Breast epithelium (tissue), 4 donors: Measurements from ENCODE around the gene HELLS. TPM values are rescaled to one million over a fixed set of nuclear protein-coding genes. Genes with fewer than 3 reads are reported as not detected.

ENCODE experiments used
- DNase-seq, 2 donors: peaks; one replicate each; pipeline ENCODE4 v3.0.0-alpha.2; 2019; ENCODE audit warnings: low spot score in 2 of 2
- H3K27ac ChIP-seq, 2 donors: fragments of 200-600 bp; sonication (generic) in 1 of 2; one replicate each; pipeline ENCODE4 v1.5.1; 2016 to 2019; ENCODE audit warnings: mild to moderate bottlenecking in 1 of 2
- H3K27me3 ChIP-seq, 2 donors: fragments of 200-600 bp; sonication (generic) in 1 of 2; one replicate each; pipeline versions ENCODE4 v1.5.1 to v1.6.0; 2017 to 2019; ENCODE audit warnings: control low read depth in 1 of 2, mild to moderate bottlenecking in 1 of 2
- H3K36me3 ChIP-seq: fragments of 200-600 bp; one replicate; pipeline ENCODE4 v1.5.1; 2019
- H3K4me1 ChIP-seq, 2 donors: fragments of 200-600 bp; sonication (generic); one replicate each; pipeline ENCODE4 v1.5.1; 2016 to 2019; ENCODE audit warnings: control low read depth in 1 of 2
- H3K4me3 ChIP-seq, 3 donors: fragments of 200-600 bp; sonication (generic); 1 replicate in 2 of 3; 2 replicates in 1 of 3; pipeline ENCODE4 v1.5.1; 2016 to 2019; ENCODE audit warnings: mild to moderate bottlenecking in 3 of 3, moderate library complexity in 2 of 3
- H3K9me3 ChIP-seq, 2 donors: fragments of 200-600 bp; sonication (generic) in 1 of 2; one replicate each; pipeline ENCODE4 v1.5.1; 2016 to 2019; ENCODE audit warnings: control low read depth in 1 of 2
- POLR2A ChIP-seq: fragments of 450-650 bp; IDR thresholded peaks from one replicate; pipeline ENCODE4 v1.6.1; 2016; ENCODE audit warnings: antibody characterized with exemption, mild to moderate bottlenecking, moderate library complexity
- POLR2AphosphoS5 ChIP-seq, 3 donors: sonication (generic); formaldehyde crosslinking; IDR thresholded peaks; one replicate each; pipeline ENCODE4 v1.6.1; 2017; ENCODE audit warnings: antibody characterized with exemption in 3 of 3
- intact Hi-C: fragments of 100-400 bp; cut with DNase I; formaldehyde crosslinking; loops from one replicate; pipeline ENCODE4 v1.15.1; 2023; ENCODE audit warnings: low total_unique reads
- total RNA-seq, 3 donors: library from RNA; depleted of rRNA; stranded (reverse); fragments of >200 nt; gene quantifications; one replicate each; pipeline ENCODE4 v1.1.0, GENCODE V29; 2016
- TF ChIP-seq, protein P1 (sequence below), 3 donors: fragments of 450-650 bp; IDR thresholded peaks; one replicate each; pipeline ENCODE4 v1.5.1; 2016 to 2017; ENCODE audit warnings: antibody characterized with exemption in 3 of 3, mild to moderate bottlenecking in 3 of 3, moderate library complexity in 3 of 3

Gene HELLS
- total RNA-seq, 3 donors from 2014 or later: 1.8 to 9.8 (median 7.5) TPM

DNA sequence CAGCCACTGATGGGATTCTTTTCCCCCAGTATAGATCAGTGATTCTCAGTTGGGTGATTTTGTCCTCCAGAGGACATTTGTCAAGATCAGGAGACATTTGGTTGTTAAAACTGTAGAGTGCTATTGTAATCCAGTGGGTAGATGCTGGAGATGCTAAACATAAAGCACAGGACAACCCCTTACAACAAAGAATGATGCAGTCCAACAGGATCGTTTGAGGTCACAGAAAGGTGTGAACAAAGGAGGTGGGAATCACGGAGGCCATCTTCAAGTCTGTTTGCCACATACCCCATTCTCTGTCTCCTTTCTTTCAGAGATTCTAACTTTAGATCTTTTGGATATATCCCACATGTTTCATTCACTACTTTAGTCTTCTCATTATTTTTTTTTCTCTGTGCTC is 69.0 kb downstream of the HELLS start:
- no peak for DNase-seq
- no peak overlapping the region for H3K4me3 ChIP-seq
- H3K4me1 ChIP-seq: no peaks in the 10 kb centered on the region
- H3K36me3 ChIP-seq: no peaks in the 10 kb centered on the region
- intact Hi-C loops: no loop called here
- H3K27ac ChIP-seq: no peak overlapping the region
- H3K9me3 ChIP-seq: no peaks in the 10 kb centered on the region
- no peaks in the 10 kb centered on the region for H3K27me3 ChIP-seq
- no peak for TF ChIP-seq POLR2A
- no peak for TF ChIP-seq POLR2AphosphoS5 (IDR thresholded peaks at IDR 0.05)
- TF ChIP-seq, protein P1, sequence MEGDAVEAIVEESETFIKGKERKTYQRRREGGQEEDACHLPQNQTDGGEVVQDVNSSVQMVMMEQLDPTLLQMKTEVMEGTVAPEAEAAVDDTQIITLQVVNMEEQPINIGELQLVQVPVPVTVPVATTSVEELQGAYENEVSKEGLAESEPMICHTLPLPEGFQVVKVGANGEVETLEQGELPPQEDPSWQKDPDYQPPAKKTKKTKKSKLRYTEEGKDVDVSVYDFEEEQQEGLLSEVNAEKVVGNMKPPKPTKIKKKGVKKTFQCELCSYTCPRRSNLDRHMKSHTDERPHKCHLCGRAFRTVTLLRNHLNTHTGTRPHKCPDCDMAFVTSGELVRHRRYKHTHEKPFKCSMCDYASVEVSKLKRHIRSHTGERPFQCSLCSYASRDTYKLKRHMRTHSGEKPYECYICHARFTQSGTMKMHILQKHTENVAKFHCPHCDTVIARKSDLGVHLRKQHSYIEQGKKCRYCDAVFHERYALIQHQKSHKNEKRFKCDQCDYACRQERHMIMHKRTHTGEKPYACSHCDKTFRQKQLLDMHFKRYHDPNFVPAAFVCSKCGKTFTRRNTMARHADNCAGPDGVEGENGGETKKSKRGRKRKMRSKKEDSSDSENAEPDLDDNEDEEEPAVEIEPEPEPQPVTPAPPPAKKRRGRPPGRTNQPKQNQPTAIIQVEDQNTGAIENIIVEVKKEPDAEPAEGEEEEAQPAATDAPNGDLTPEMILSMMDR (IDR thresholded peaks at IDR 0.05): no peak

- Histone ChIP-seq H3K27me3 (no peaks in the 10 kb centered on the region), H3K27ac (no peak overlapping the region), H3K9me3 (no peaks in the 10 kb centered on the region), H3K4me3 (no peak overlapping the region), H3K36me3 (no peaks in the 10 kb centered on the region), H3K4me1 (no peaks in the 10 kb centered on the region)
- TF ChIP-seq, protein P1 (IDR thresholded peaks at IDR 0.05): no peak
- TF ChIP-seq POLR2A (no peak), POLR2AphosphoS5 (IDR thresholded peaks at IDR 0.05) (no peak)
- intact Hi-C loops: no loop called here
- DNase-seq: no peak
Observed at GRCh38 chr10:94617389-94617944, 71.9 kb downstream of the HELLS start.

- TF ChIP-seq, protein P1 (IDR thresholded peaks at IDR 0.05): no peak
- no peak for TF ChIP-seq POLR2A
- no peak for TF ChIP-seq POLR2AphosphoS5 (IDR thresholded peaks at IDR 0.05)
- no peaks in the 10 kb centered on the region for H3K36me3 ChIP-seq
- no peaks in the 10 kb centered on the region for H3K27me3 ChIP-seq
- intact Hi-C loops: no loop called here
- DNase-seq: no peak
- no peak overlapping the region for H3K4me3 ChIP-seq
- no peaks in the 10 kb centered on the region for H3K9me3 ChIP-seq
- H3K4me1 ChIP-seq: no peaks in the 10 kb centered on the region
- no peak overlapping the region for H3K27ac ChIP-seq
Observed at GRCh38 chr10:94622666-94623205, 77.1 kb downstream of the HELLS start.

GRCh38 chr10:94623572-94623971 is 78.0 kb downstream of the HELLS start:
- intact Hi-C loops: no loop called here
- H3K36me3 ChIP-seq: no peaks in the 10 kb centered on the region
- H3K4me1 ChIP-seq: no peaks in the 10 kb centered on the region
- H3K27ac ChIP-seq: no peak overlapping the region
- H3K4me3 ChIP-seq: no peak overlapping the region
- no peaks in the 10 kb centered on the region for H3K27me3 ChIP-seq
- TF ChIP-seq POLR2AphosphoS5 (IDR thresholded peaks at IDR 0.05): no peak
- TF ChIP-seq, protein P1 (IDR thresholded peaks at IDR 0.05): no peak
- no peak for TF ChIP-seq POLR2A
- DNase-seq: no peak
- H3K9me3 ChIP-seq: no peaks in the 10 kb centered on the region

DNA sequence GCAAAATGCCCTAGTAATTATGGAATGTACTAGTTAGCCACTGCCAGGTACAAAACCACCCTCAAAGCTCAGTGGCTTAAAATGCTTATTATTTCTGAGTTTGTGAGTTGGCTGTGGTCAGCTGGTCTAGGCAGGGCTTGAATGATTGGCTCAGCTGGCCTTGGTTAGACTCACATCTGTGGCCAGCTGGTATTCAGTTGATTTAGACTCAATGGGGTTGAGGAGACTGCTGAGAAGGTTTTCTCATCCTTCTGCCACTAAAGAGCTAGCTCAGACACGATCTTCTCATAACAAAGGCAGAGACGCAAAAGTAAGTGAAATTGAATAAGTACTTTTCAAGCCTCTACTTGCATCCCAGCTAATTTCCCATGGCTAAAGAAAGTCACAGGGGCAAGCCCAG is 80.9 kb downstream of the HELLS start:
- Histone ChIP-seq H3K4me3 (no peak overlapping the region), H3K27ac (no peak overlapping the region), H3K27me3 (no peaks in the 10 kb centered on the region), H3K4me1 (no peaks in the 10 kb centered on the region), H3K36me3 (no peaks in the 10 kb centered on the region), H3K9me3 (no peaks in the 10 kb centered on the region)
- no peak for DNase-seq
- TF ChIP-seq POLR2A (no peak), POLR2AphosphoS5 (IDR thresholded peaks at IDR 0.05) (no peak)
- TF ChIP-seq, protein P1 (IDR thresholded peaks at IDR 0.05): no peak
- intact Hi-C loops: no loop called here
